H1 (cell line): ENCODE measurements around the gene CAMSAP1. TPM values are rescaled to one million over a fixed set of nuclear protein-coding genes. Genes with fewer than 3 reads are reported as not detected.

ENCODE experiments used
- CTCF ChIA-PET: fragments of 300-600 bp; sonication (Branson Sonifier 250); formaldehyde crosslinking; loops from one replicate; lab custom pipeline; 2021; ENCODE audit not compliant: partially characterized antibody; lab: Charles Lee
- POLR2A ChIA-PET: fragments of 300-600 bp; sonication (Branson Sonifier 250); formaldehyde crosslinking; loops from one replicate; lab custom pipeline; 2021; ENCODE audit warnings: inconsistent platforms; ENCODE audit not compliant: partially characterized antibody; lab: Charles Lee
- DNase-seq, 2 experiments: peaks; one replicate each; pipeline versions ENCODE4 v3.0.0 to v3.0.0-alpha.2; 2010 to 2022; ENCODE audit warnings: low spot score in 2 of 2, low read depth in 1 of 2, mixed read lengths in 1 of 2
- FAIRE-seq: peaks from 2 replicates; lab custom pipeline; 2011; peaks lifted over from hg19 to GRCh38; lab: Jason Lieb, UNC
- H2AFZ ChIP-seq: 2 replicates; pipeline ENCODE4 v1.8.1; 2012; ENCODE audit warnings: low read length, inconsistent platforms
- H2AK5ac ChIP-seq: 2 replicates; pipeline ENCODE4 v1.6.1; 2013; ENCODE audit warnings: low read depth, low read length
- H2BK120ac ChIP-seq: replicated peaks from 2 replicates; pipeline ENCODE3; 2013; ENCODE audit warnings: low read depth, low read length, inconsistent platforms
- H2BK12ac ChIP-seq: 2 replicates; pipeline ENCODE4 v1.6.1; 2013; ENCODE audit warnings: low read depth, low read length
- H2BK15ac ChIP-seq: 2 replicates; pipeline ENCODE4 v1.6.1; 2013; ENCODE audit warnings: low read length
- H2BK20ac ChIP-seq: 2 replicates; pipeline ENCODE4 v1.6.1; 2013; ENCODE audit warnings: low read length
- H2BK5ac ChIP-seq: 2 replicates; pipeline ENCODE4 v1.6.1; 2013; ENCODE audit warnings: low read depth, low read length
- H3K14ac ChIP-seq: 2 replicates; pipeline ENCODE4 v1.6.1; 2013; ENCODE audit warnings: inconsistent platforms; ENCODE audit not compliant: insufficient read length
- H3K18ac ChIP-seq: 2 replicates; pipeline ENCODE4 v1.6.1; 2013; ENCODE audit warnings: low read length; ENCODE audit errors: extremely low read depth
- H3K23ac ChIP-seq: 2 replicates; pipeline ENCODE4 v1.6.1; 2013; ENCODE audit warnings: inconsistent platforms; ENCODE audit not compliant: insufficient read length
- H3K23me2 ChIP-seq: 2 replicates; pipeline ENCODE4 v1.6.1; 2013; ENCODE audit warnings: low read depth, low read length
- H3K27ac ChIP-seq: 2 replicates; pipeline ENCODE4 v1.6.1; 2011; ENCODE audit warnings: low read depth, low read length, inconsistent platforms
- H3K27me3 ChIP-seq, 4 experiments: replicated peaks in 1 of 4; 1 replicate in 1 of 4; 2 replicates in 3 of 4; pipeline versions ENCODE4 v1.6.1 to v1.8.1; 2011 to 2013; ENCODE audit warnings: low read length in 3 of 4, mild to moderate bottlenecking in 3 of 4, inconsistent platforms in 2 of 4, mixed read lengths in 2 of 4, moderate library complexity in 1 of 4; ENCODE audit not compliant: control insufficient read depth in 3 of 4, insufficient read depth in 3 of 4; ENCODE audit errors: extremely low read depth in 1 of 4
- H3K36me3 ChIP-seq, 4 experiments: 2 replicates each; pipeline versions ENCODE4 v1.6.1 to v1.8.1; 2011 to 2013; ENCODE audit warnings: mild to moderate bottlenecking in 4 of 4, low read length in 3 of 4, moderate library complexity in 2 of 4, control low read depth in 1 of 4, inconsistent platforms in 1 of 4; ENCODE audit not compliant: insufficient read depth in 4 of 4, control insufficient read depth in 2 of 4
- H3K4ac ChIP-seq: replicated peaks from 2 replicates; pipeline ENCODE3; 2013; ENCODE audit warnings: low read length, low read depth, mixed read lengths, inconsistent platforms; ENCODE audit not compliant: insufficient read length
- H3K4me1 ChIP-seq, 4 experiments: replicated peaks in 1 of 4; 1 replicate in 1 of 4; 2 replicates in 3 of 4; pipeline versions ENCODE4 v1.6.1 to v1.8.1; 2011 to 2013; ENCODE audit warnings: low read length in 3 of 4, inconsistent platforms in 2 of 4, mixed read lengths in 1 of 4; ENCODE audit not compliant: insufficient read depth in 4 of 4, control insufficient read depth in 3 of 4
- H3K4me2 ChIP-seq, 2 experiments: 2 replicates each; pipeline versions ENCODE4 v1.6.1 to v1.8.1; 2011 to 2013; ENCODE audit warnings: low read depth in 2 of 2, low read length in 2 of 2, control low read depth in 1 of 2, inconsistent platforms in 1 of 2, mild to moderate bottlenecking in 1 of 2; ENCODE audit not compliant: insufficient read depth in 1 of 2
- H3K4me3 ChIP-seq, 4 experiments: fragments of 200-600, 300-600 bp in 1 of 4; sonication (generic), shearing (Covaris generic), sonication (Bioruptor Twin) in 1 of 4; 2 replicates each; pipeline versions ENCODE4 v1.5.1 to v1.8.1; 2011 to 2016; ENCODE audit warnings: low read length in 4 of 4, low read depth in 3 of 4, control low read depth in 2 of 4, inconsistent platforms in 2 of 4, mild to moderate bottlenecking in 2 of 4, mixed read lengths in 1 of 4, moderate library complexity in 1 of 4; ENCODE audit not compliant: insufficient read depth in 2 of 4; ENCODE audit errors: extremely low read depth in 1 of 4
- H3K56ac ChIP-seq: replicated peaks from 2 replicates; pipeline ENCODE3; 2013; ENCODE audit warnings: low read depth, mild to moderate bottlenecking, mixed read lengths, low read length, inconsistent platforms; ENCODE audit not compliant: insufficient read length
- H3K79me1 ChIP-seq: 2 replicates; pipeline ENCODE4 v1.6.1; 2013; ENCODE audit warnings: low read depth, low read length, control low read depth
- H3K79me2 ChIP-seq, 2 experiments: 2 replicates each; pipeline versions ENCODE4 v1.6.1 to v1.8.1; 2012 to 2013; ENCODE audit warnings: low read length in 2 of 2, mild to moderate bottlenecking in 2 of 2, inconsistent platforms in 1 of 2; ENCODE audit not compliant: insufficient read depth in 2 of 2, control insufficient read depth in 1 of 2
- H3K9ac ChIP-seq, 4 experiments: replicated peaks in 1 of 4; 1 replicate in 1 of 4; 2 replicates in 3 of 4; pipeline versions ENCODE4 v1.6.1 to v1.8.1; 2011 to 2013; ENCODE audit warnings: low read depth in 3 of 4, low read length in 3 of 4, control low read depth in 2 of 4, mild to moderate bottlenecking in 2 of 4, moderate library complexity in 2 of 4, inconsistent platforms in 1 of 4; ENCODE audit errors: extremely low read depth in 1 of 4
- H3K9me3 ChIP-seq, 2 experiments: 2 replicates each; pipeline versions ENCODE4 v1.6.1 to v1.8.1; 2012 to 2013; ENCODE audit warnings: mild to moderate bottlenecking in 2 of 2, moderate library complexity in 2 of 2, control low read depth in 1 of 2, inconsistent platforms in 1 of 2, low read depth in 1 of 2, low read length in 1 of 2, mixed read lengths in 1 of 2; ENCODE audit not compliant: insufficient read depth in 2 of 2
- H4K20me1 ChIP-seq, 2 experiments: replicated peaks in 1 of 2; 2 replicates each; pipeline versions ENCODE3 to v1.8.1; 2011 to 2013; ENCODE audit warnings: inconsistent platforms in 2 of 2, low read length in 2 of 2, mild to moderate bottlenecking in 1 of 2; ENCODE audit not compliant: insufficient read depth in 2 of 2, control insufficient read depth in 1 of 2
- H4K5ac ChIP-seq: 2 replicates; pipeline ENCODE4 v1.6.1; 2013; ENCODE audit warnings: low read length, low read depth, mixed read lengths, inconsistent platforms; ENCODE audit not compliant: insufficient read length
- H4K8ac ChIP-seq: 2 replicates; pipeline ENCODE4 v1.8.0; 2013; ENCODE audit warnings: mild to moderate bottlenecking, moderate library complexity, low read length, inconsistent platforms; ENCODE audit not compliant: insufficient read depth; ENCODE audit errors: extremely low read depth
- H4K91ac ChIP-seq: replicated peaks from 2 replicates; pipeline ENCODE3; 2013; ENCODE audit warnings: low read length, mixed read lengths, inconsistent platforms; ENCODE audit not compliant: insufficient read length
- EGR1 ChIP-seq: IDR thresholded peaks from 2 replicates; pipeline ENCODE4 v1.6.1; 2011; ENCODE audit warnings: low read depth, low read length, borderline replicate concordance
- JUN ChIP-seq: IDR thresholded peaks from 2 replicates; pipeline ENCODE4 v1.6.1; 2011; ENCODE audit warnings: low read depth, mild to moderate bottlenecking, improper control_type of control experiment, low read length
- PHF8 ChIP-seq: fragments of 200-600 bp; sonication (generic); conservative IDR thresholded peaks from 2 replicates; pipeline ENCODE4 v1.7.1; 2012; ENCODE audit warnings: low read depth, mild to moderate bottlenecking, inconsistent platforms, low read length, moderate library complexity
- RAD21 ChIP-seq, 2 experiments: IDR thresholded peaks in 1 of 2; conservative IDR thresholded peaks in 1 of 2; 2 replicates each; pipeline ENCODE4 v1.6.1; 2011; ENCODE audit warnings: low read depth in 2 of 2, low read length in 2 of 2, improper control_type of control experiment in 1 of 2, inconsistent platforms in 1 of 2, mild to moderate bottlenecking in 1 of 2, moderate library complexity in 1 of 2
- SIN3A ChIP-seq, 2 experiments: IDR thresholded peaks in 1 of 2; conservative IDR thresholded peaks in 1 of 2; 2 replicates each; pipeline ENCODE4 v1.6.1; 2011 to 2012; ENCODE audit warnings: low read length in 2 of 2, improper control_type of control experiment in 1 of 2, low read depth in 1 of 2, mild to moderate bottlenecking in 1 of 2
- SP2 ChIP-seq: IDR thresholded peaks from 2 replicates; pipeline ENCODE4 v1.6.1; 2012; ENCODE audit warnings: mild to moderate bottlenecking, low read length, inconsistent platforms
- TAF1 ChIP-seq: IDR thresholded peaks from 2 replicates; pipeline ENCODE4 v1.6.1; 2011; ENCODE audit warnings: mild to moderate bottlenecking, low read depth, low read length
- ZNF274 ChIP-seq: IDR thresholded peaks from 2 replicates; pipeline ENCODE4 v1.7.0; 2012; ENCODE audit warnings: low read length, borderline replicate concordance; ENCODE audit errors: extremely low read depth
- WGBS, 2 experiments: shearing (Covaris generic) in 1 of 2; methylation state at CpG; one replicate each; pipeline versions ENCODE4 v1.1.6 to v1.1.7; 2013 to 2015; ENCODE audit warnings: low lambda C conversion rate in 2 of 2, mixed read lengths in 2 of 2, inconsistent platforms in 1 of 2, low coverage in 1 of 2, missing lambda C conversion rate in 1 of 2; ENCODE audit not compliant: insufficient replicate concordance in 2 of 2, insufficient coverage in 1 of 2, insufficient read length in 1 of 2; ENCODE audit errors: extremely low coverage in 1 of 2, missing lambda C conversion rate in 1 of 2; 5-methylcytosine and 5-hydroxymethylcytosine counted together
- polyA plus RNA-seq, 7 experiments: library from polyadenylated mRNA; depleted of rRNA in 3 of 7; stranded (reverse) in 5 of 7; unstranded in 2 of 7; fragments of >200 nt in 5 of 7; fragments of 200-250 nt in 2 of 7; gene quantifications; 1 replicate in 5 of 7; 2 replicates in 1 of 7; 4 replicates in 1 of 7; pipeline versions ENCODE4 v1.2.1 to v1.2.3, GENCODE V29; 2011 to 2013; ENCODE audit warnings: missing spikeins in 2 of 7, mixed read lengths in 2 of 7
- total RNA-seq: library from RNA; stranded (reverse); fragmentation: NEBNext Ultra II Directional; extraction: Animal tissue kit (Norgen Biotek cat#: 25700); gene quantifications from 2 replicates; pipeline ENCODE4 v1.2.1, GENCODE V29; 2021
- TF ChIP-seq, protein P1 (sequence below), 3 experiments: IDR thresholded peaks; 1 replicate in 2 of 3; 2 replicates in 1 of 3; pipeline versions ENCODE4 v1.5.1 to v1.6.1; 2011; ENCODE audit warnings: low read length in 3 of 3, mild to moderate bottlenecking in 3 of 3, inconsistent platforms in 2 of 3, low read depth in 1 of 3, moderate library complexity in 1 of 3; ENCODE audit not compliant: insufficient read depth in 1 of 3; ENCODE audit errors: control extremely low read depth in 1 of 3

The CAMSAP1 gene
- total and polyA plus RNA-seq, 2 of the 8 experiments (the other 6 are each of a cell fraction or from before 2014, with no cell fraction given) = 13.4 to 44.0 TPM

DNA sequence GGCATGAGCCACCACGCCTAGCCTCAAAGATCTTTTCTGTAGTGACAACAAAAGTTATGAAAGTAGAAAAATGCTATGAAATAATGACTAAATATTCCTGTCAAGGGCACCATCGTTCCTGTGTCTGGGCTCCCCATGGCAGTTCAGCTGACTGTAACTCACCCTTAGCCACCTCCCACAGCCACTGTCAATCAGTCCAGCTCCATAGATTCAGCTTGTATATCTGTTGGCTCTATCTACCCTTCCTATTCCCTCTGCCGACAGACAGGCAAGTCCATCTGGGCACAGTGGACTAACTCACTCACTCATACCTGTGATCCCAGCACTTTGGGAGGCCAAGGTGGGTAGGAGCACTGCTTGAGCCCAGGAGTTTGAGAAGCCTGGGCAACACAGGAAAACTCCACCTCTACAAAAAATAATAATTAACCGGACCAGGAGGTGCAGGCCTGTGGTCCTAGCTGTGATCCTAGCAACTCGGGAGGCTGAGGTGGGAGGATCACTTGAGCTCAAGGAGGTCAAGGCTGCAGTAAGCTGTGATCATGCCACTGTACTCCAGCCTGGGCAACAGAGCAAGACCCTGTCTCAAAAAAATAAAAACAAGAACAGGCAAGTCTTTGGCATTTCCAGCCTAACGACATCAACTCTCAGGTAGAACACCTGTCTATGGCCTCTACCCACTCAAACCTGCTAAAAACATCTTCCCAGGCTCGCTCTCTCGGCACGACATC is 6.2 kb downstream of the CAMSAP1 start:
- ChIA-PET POLR2A (interaction anchor here (0.8 to 1.0 kb wide), 3 partner anchors 11 to 66 kb away, joined by 3 to 4 read pairs (median 3); no protein-coding TSS in a partner anchor), CTCF (no interaction called here)
- Histone ChIP-seq H3K23ac (no peak overlapping the region), H3K27me3 (no peaks in the 10 kb centered on the region), H2BK15ac (no peak overlapping the region), H3K56ac (no peak overlapping the region), H2BK12ac (no peak overlapping the region), H4K20me1 (peaks cover 20 to 34% of the 10 kb centered on the region in 2 experiments), H2AFZ (no peak overlapping the region), H3K4ac (no peak overlapping the region), H3K36me3 (peaks cover 0 to 5% (median 0%) of the 10 kb centered on the region in 4 experiments; a peak in 2 of 8 replicates), H3K79me2 (peaks cover 76 to 100% of the 10 kb centered on the region in 2 experiments), H3K4me2 (no peak overlapping the region), H3K79me1 (peaks cover 13% of the 10 kb centered on the region), H3K4me1 (peaks cover 9 to 13% (median 9%) of the 10 kb centered on the region in 4 experiments; a peak in 6 of 7 replicates), H3K14ac (no peak overlapping the region), H2BK120ac (no peak overlapping the region), H3K27ac (no peak overlapping the region), H2AK5ac (no peak overlapping the region), H3K9ac (no peak overlapping the region), H3K9me3 (no peaks in the 10 kb centered on the region), H4K5ac (no peak overlapping the region), H3K4me3 (no peak overlapping the region), H3K23me2 (peaks cover under 1% of the 10 kb centered on the region; the same call in 1 of the 2 replicates), H2BK20ac (no peak overlapping the region), H2BK5ac (no peak overlapping the region), H4K91ac (no peak overlapping the region), H4K8ac (no peak overlapping the region), H3K18ac (no peak overlapping the region)
- 90% methylated on average over 9 of the region's 9 CpGs; no CpG with 5 or more reads in 1 of the 2 experiments for WGBS, 2 experiments
- DNase-seq (no peak), FAIRE-seq (no peak)
- no peak for TF ChIP-seq EGR1
- no peak for TF ChIP-seq SP2
- TF ChIP-seq JUN = no peak
- TF ChIP-seq SIN3A (conservative IDR thresholded peaks at IDR 0.05 in 1 of 2, IDR thresholded peaks at IDR 0.05 in 1 of 2; ENCODE audit: low read depth in 1 of 2, low read length in 2 of 2) = no peak
- TF ChIP-seq PHF8 = no peak
- TF ChIP-seq ZNF274 = no peak
- TF ChIP-seq, protein P1, sequence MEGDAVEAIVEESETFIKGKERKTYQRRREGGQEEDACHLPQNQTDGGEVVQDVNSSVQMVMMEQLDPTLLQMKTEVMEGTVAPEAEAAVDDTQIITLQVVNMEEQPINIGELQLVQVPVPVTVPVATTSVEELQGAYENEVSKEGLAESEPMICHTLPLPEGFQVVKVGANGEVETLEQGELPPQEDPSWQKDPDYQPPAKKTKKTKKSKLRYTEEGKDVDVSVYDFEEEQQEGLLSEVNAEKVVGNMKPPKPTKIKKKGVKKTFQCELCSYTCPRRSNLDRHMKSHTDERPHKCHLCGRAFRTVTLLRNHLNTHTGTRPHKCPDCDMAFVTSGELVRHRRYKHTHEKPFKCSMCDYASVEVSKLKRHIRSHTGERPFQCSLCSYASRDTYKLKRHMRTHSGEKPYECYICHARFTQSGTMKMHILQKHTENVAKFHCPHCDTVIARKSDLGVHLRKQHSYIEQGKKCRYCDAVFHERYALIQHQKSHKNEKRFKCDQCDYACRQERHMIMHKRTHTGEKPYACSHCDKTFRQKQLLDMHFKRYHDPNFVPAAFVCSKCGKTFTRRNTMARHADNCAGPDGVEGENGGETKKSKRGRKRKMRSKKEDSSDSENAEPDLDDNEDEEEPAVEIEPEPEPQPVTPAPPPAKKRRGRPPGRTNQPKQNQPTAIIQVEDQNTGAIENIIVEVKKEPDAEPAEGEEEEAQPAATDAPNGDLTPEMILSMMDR (IDR thresholded peaks at IDR 0.05; ENCODE audit: control extremely low read depth in 1 of 3, insufficient read depth in 1 of 3, low read depth in 1 of 3, low read length in 3 of 3) = no peak
- TF ChIP-seq RAD21 (IDR thresholded peaks at IDR 0.05 in 1 of 2, conservative IDR thresholded peaks at IDR 0.05 in 1 of 2; ENCODE audit: low read depth in 2 of 2, low read length in 2 of 2) = no peak
- no peak for TF ChIP-seq TAF1
